HEK293T (cell line): ENCODE data around the gene LGR6.

ENCODE experiments used
- CTCF ChIA-PET: fragments of 350-600 bp; formaldehyde crosslinking; extraction: SDS; loops from one replicate; lab custom pipeline; 2021; ENCODE audit warnings: antibody characterized with exemption, inconsistent platforms; lab: Yijun Ruan, JAX
- POLR2A ChIA-PET: fragments of 350-600 bp; formaldehyde crosslinking; extraction: SDS; loops from one replicate; lab custom pipeline; 2020; ENCODE audit warnings: antibody characterized with exemption, inconsistent platforms; lab: Yijun Ruan, JAX
- DNase-seq: peaks from one replicate; pipeline ENCODE4 v3.0.0; 2012; ENCODE audit warnings: mixed read lengths; ENCODE audit errors: extremely low spot score
- ARNT ChIP-seq: fragments of 450-650 bp; IDR thresholded peaks from 2 replicates; pipeline ENCODE4 v1.6.1; 2017; ENCODE audit warnings: mild to moderate bottlenecking
- BHLHE40 ChIP-seq: fragments of 450-650 bp; IDR thresholded peaks from 2 replicates; pipeline ENCODE4 v1.6.1; 2016; ENCODE audit warnings: mild to moderate bottlenecking, moderate library complexity, borderline replicate concordance
- CTBP1 ChIP-seq: fragments of 450-650 bp; IDR thresholded peaks from 2 replicates; pipeline ENCODE4 v1.6.1; 2016; ENCODE audit warnings: borderline replicate concordance
- ELF4 ChIP-seq: fragments of 450-650 bp; IDR thresholded peaks from 2 replicates; pipeline ENCODE4 v1.6.1; 2017; ENCODE audit warnings: antibody characterized with exemption
- FOXA1 ChIP-seq: fragments of 450-650 bp; IDR thresholded peaks from 2 replicates; pipeline ENCODE4 v1.6.1; 2016; ENCODE audit warnings: mild to moderate bottlenecking
- FOXK2 ChIP-seq: fragments of 450-650 bp; IDR thresholded peaks from 2 replicates; pipeline ENCODE4 v1.6.1; 2016; ENCODE audit warnings: mild to moderate bottlenecking
- FOXM1 ChIP-seq: fragments of 450-650 bp; IDR thresholded peaks from 2 replicates; pipeline ENCODE4 v1.6.1; 2017; ENCODE audit warnings: mild to moderate bottlenecking, borderline replicate concordance
- HDGF ChIP-seq: fragments of 450-650 bp; IDR thresholded peaks from 2 replicates; pipeline ENCODE4 v1.6.1; 2017; ENCODE audit warnings: antibody characterized with exemption, borderline replicate concordance
- L3MBTL2 ChIP-seq: fragments of 450-650 bp; conservative IDR thresholded peaks from 2 replicates; pipeline ENCODE4 v1.6.1; 2016; ENCODE audit warnings: mild to moderate bottlenecking
- LEF1 ChIP-seq: fragments of 450-650 bp; IDR thresholded peaks from 2 replicates; pipeline ENCODE4 v1.6.1; 2017; ENCODE audit warnings: mild to moderate bottlenecking, borderline replicate concordance
- NFRKB ChIP-seq: fragments of 450-650 bp; IDR thresholded peaks from 2 replicates; pipeline ENCODE4 v1.6.1; 2016; ENCODE audit warnings: mild to moderate bottlenecking, moderate library complexity
- SP1 ChIP-seq: fragments of 450-650 bp; IDR thresholded peaks from 2 replicates; pipeline ENCODE4 v1.6.1; 2017
- SUZ12 ChIP-seq: fragments of 450-650 bp; IDR thresholded peaks from 2 replicates; pipeline ENCODE4 v1.6.1; 2016; ENCODE audit warnings: mild to moderate bottlenecking
- TARDBP ChIP-seq: fragments of 450-650 bp; IDR thresholded peaks from 2 replicates; pipeline ENCODE4 v1.6.1; 2016
- ZNF384 ChIP-seq: fragments of 450-650 bp; IDR thresholded peaks from 2 replicates; pipeline ENCODE4 v1.6.1; 2016
- TF ChIP-seq, protein P1 (sequence below): fragments of 450-650 bp; IDR thresholded peaks from 2 replicates; pipeline ENCODE4 v1.6.1; 2016

LGR6 gene

DNA sequence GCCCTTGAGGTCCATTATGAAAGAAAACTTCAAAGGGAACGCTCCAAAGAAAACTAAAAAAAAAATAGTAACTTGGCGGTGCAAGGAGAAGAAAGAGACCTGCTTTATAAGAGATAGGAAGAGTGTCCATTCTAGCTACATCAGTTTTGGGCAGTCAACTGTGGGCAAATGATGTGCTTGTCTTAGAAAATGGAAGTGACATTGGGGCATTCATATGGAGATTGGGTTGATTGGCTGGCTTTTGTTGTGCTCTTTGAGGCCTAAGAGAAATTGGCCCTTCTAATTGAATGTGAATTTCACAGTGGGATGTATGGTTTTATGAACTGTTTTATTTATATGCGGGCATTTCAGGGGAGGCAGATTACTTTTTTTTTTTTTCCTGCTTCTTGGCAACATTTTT, 168.1 kb downstream of the LGR6 start:
- DNase-seq: no peak
- TF ChIP-seq FOXM1 (no peak), FOXK2 (no peak), SUZ12 (no peak), FOXA1 (no peak), BHLHE40 (no peak), ARNT (no peak), ZNF384 (no peak; the same call in 1 of the 2 replicates), NFRKB (no peak), HDGF (no peak), TARDBP (no peak), LEF1 (no peak), CTBP1 (no peak), L3MBTL2 (no peak), ELF4 (no peak)
- TF ChIP-seq, protein P1, sequence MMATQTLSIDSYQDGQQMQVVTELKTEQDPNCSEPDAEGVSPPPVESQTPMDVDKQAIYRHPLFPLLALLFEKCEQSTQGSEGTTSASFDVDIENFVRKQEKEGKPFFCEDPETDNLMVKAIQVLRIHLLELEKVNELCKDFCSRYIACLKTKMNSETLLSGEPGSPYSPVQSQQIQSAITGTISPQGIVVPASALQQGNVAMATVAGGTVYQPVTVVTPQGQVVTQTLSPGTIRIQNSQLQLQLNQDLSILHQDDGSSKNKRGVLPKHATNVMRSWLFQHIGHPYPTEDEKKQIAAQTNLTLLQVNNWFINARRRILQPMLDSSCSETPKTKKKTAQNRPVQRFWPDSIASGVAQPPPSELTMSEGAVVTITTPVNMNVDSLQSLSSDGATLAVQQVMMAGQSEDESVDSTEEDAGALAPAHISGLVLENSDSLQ: no peak
- CTCF ChIA-PET: no interaction called here
- POLR2A ChIA-PET: interaction anchor here (0.6 kb wide), 1 partner anchor 20 kb away, joined by 3 read pairs; the partner anchor contains the start of gene UBE2T

DNA sequence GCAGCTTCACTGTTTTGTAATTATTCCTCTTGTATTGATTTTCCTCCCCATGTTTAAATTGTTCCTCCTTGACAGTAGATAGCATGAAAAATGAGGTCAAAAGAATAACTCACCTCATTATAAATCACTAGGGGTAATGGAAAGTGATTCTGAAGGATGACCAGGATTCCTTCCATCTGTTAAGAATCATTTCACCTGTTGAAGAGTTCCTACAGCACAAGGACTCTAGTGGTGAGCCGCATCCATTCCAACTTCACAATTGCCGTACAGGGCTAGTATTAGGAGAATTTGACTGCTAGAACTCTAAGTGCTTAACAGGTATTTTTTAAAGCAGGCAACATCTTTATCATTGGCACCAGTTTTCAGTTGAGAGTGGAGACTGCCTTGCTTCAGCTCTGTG, 168.6 kb downstream of the LGR6 start:
- no peak for TF ChIP-seq NFRKB
- TF ChIP-seq ZNF384: no peak
- no peak for TF ChIP-seq FOXK2
- no peak for TF ChIP-seq SUZ12
- no peak for TF ChIP-seq SP1
- TF ChIP-seq, protein P1: no peak
- TF ChIP-seq BHLHE40: no peak
- no peak for TF ChIP-seq FOXA1
- TF ChIP-seq CTBP1: no peak
- no peak for TF ChIP-seq LEF1
- no peak for TF ChIP-seq HDGF
- TF ChIP-seq ELF4: no peak
- CTCF ChIA-PET: no interaction called here
- no peak for DNase-seq
- POLR2A ChIA-PET: interaction anchor here (0.6 kb wide), 1 partner anchor 20 kb away, joined by 3 read pairs; the partner anchor contains the start of gene UBE2T

DNA sequence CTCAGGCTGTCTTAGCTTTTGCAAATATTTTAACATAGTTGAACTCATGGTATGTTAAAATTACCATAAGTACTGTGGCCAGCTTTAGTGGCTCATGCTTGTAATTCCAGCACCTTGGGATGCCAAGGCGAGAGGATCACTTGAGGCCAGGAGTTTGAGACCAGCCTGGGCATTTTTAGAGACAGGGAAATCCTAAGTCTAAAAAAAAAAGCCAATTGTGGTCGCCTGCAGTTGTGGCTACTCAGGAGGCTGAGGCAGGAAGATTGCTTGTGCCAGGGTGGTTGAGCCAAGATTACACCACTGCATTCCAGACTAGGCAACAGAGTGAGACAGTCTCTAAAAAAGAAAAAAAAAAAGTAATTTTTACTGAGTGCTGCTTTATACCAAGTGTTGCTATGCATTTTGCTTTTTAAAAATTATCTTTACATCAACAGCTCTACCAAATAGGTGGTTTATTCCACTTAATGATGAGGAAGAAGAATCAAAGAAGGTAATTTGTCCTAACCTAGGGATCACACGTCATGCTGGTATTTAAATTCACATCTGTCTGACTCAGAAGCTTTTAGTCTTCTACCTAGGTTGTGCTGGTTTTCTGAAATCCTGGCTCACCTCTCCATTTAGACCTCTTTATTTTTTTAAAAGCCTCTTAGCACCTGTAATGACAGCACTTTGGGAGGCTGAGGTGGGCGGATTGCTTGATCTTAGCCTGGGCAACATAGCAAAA, 171.7 kb downstream of the LGR6 start:
- POLR2A ChIA-PET: no interaction called here
- CTCF ChIA-PET: no interaction called here
- no peak for DNase-seq

DNA sequence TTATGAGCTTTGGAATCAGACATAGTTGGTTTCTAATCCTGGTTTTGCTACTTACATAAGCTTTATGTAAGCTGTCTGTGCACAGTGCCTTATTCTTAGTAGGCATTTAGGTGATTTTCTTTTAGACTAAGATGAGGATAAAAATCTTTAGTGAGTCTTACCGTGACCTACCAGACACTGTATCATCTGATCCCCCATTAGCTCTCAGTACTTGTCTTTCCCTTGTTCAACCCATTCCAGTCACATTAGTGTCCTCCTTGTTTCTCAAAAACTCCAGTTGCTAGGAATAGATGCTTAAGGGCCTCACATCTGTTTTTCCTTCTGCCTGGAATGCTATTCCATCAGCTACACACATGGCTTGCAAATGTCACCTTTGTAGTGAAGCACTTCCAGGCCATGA, 173.7 kb downstream of the LGR6 start:
- TF ChIP-seq ELF4 (no peak), LEF1 (no peak), FOXK2 (no peak), TARDBP (no peak)
- CTCF ChIA-PET: no interaction called here
- POLR2A ChIA-PET: no interaction called here
- no peak for DNase-seq

More for the DNA sequence above, 171.7 kb downstream of the LGR6 start:
- TF ChIP-seq TARDBP (no peak), LEF1 (no peak), CTBP1 (no peak), FOXA1 (no peak), ELF4 (no peak), SP1 (no peak), ZNF384 (no peak), FOXM1 (no peak), ARNT (no peak), NFRKB (no peak), BHLHE40 (no peak)
- TF ChIP-seq, protein P1: no peak
